HepG2 (cell line): ENCODE data around the gene ZBTB46. TPM values are rescaled to one million over a fixed set of nuclear protein-coding genes. Genes with fewer than 3 reads are reported as not detected.

Source experiments
- ATAC-seq: fragments of 200-7000 bp; cut with Tn5 transposase; 3 replicates; pipeline ENCODE4 v1.9.1; 2020; ENCODE audit warnings: mild to moderate bottlenecking, moderate library complexity
- BruUV-seq: library from RNA; stranded (reverse); fragments of 400-500 nt; replicated peaks from 2 replicates; lab custom pipeline; 2021; lab: Mats Ljungman, UMichigan
- CTCF ChIA-PET: fragments of 300-600 bp; formaldehyde crosslinking; extraction: SDS; loops from one replicate; lab custom pipeline; 2021; ENCODE audit warnings: low total read pairs, inconsistent platforms, low intra/inter-chr PET ratio; lab: Yijun Ruan, JAX
- POLR2A ChIA-PET: fragments of 350-600 bp; sonication (Branson Sonifier 250); formaldehyde crosslinking; loops from one replicate; lab custom pipeline; 2020; ENCODE audit warnings: antibody characterized with exemption, inconsistent platforms; lab: Yijun Ruan, JAX
- DNase-seq: peaks from one replicate; pipeline ENCODE4 v3.0.0-alpha.2; 2015; ENCODE audit warnings: low spot score
- FAIRE-seq: peaks from 3 replicates; lab custom pipeline; 2011; peaks lifted over from hg19 to GRCh38; lab: Jason Lieb, UNC
- H2AFZ ChIP-seq: one replicate; pipeline ENCODE4 v1.6.1; 2011; ENCODE audit warnings: low read length, inconsistent platforms
- H3K27ac ChIP-seq: fragments of 300-600 bp; 3 replicates; pipeline ENCODE4 v1.8.0; 2011; ENCODE audit warnings: mixed run types, mild to moderate bottlenecking, mixed read lengths, low read length, inconsistent platforms; ENCODE audit not compliant: insufficient read depth; ENCODE audit errors: extremely low read length
- H3K27me3 ChIP-seq, 2 experiments: fragments of 200-600 bp in 1 of 2; 2 replicates in 1 of 2; 3 replicates in 1 of 2; pipeline versions ENCODE4 v1.6.0 to v1.8.0; 2011; ENCODE audit warnings: low read length in 2 of 2, mild to moderate bottlenecking in 2 of 2, moderate library complexity in 2 of 2, inconsistent platforms in 1 of 2; ENCODE audit not compliant: insufficient read depth in 2 of 2, control insufficient read depth in 1 of 2
- H3K36me3 ChIP-seq, 2 experiments: fragments of 200-600 bp in 1 of 2; replicated peaks in 1 of 2; 2 replicates in 1 of 2; 3 replicates in 1 of 2; pipeline versions ENCODE4 v1.5.1 to v1.8.0; 2011; ENCODE audit warnings: low read length in 2 of 2, inconsistent platforms in 1 of 2; ENCODE audit not compliant: insufficient read depth in 2 of 2, control insufficient read depth in 1 of 2
- H3K4me1 ChIP-seq: 2 replicates; pipeline ENCODE4 v1.5.1; 2012; ENCODE audit warnings: low read length, inconsistent platforms; ENCODE audit not compliant: insufficient read depth
- H3K4me2 ChIP-seq: 2 replicates; pipeline ENCODE4 v1.6.0; 2011; ENCODE audit warnings: low read depth, low read length, inconsistent platforms
- H3K4me3 ChIP-seq, 3 experiments: fragments of 200-600 bp in 1 of 3; sonication (generic), shearing (Covaris generic) in 1 of 3; replicated peaks in 1 of 3; 2 replicates each; pipeline ENCODE4 v1.5.1; 2011 to 2016; ENCODE audit warnings: low read length in 3 of 3, inconsistent platforms in 2 of 3, low read depth in 2 of 3, mild to moderate bottlenecking in 2 of 3, control low read depth in 1 of 3, mixed read lengths in 1 of 3; ENCODE audit not compliant: insufficient read depth in 1 of 3
- H3K79me2 ChIP-seq: one replicate; pipeline ENCODE4 v1.6.1; 2011; ENCODE audit warnings: low read length, inconsistent platforms; ENCODE audit not compliant: insufficient read depth
- H3K9ac ChIP-seq: 2 replicates; pipeline ENCODE4 v1.6.0; 2011; ENCODE audit warnings: mild to moderate bottlenecking, low read depth, low read length, inconsistent platforms; ENCODE audit not compliant: insufficient read depth
- H3K9me3 ChIP-seq: 2 replicates; pipeline ENCODE4 v1.5.1; 2012; ENCODE audit warnings: mild to moderate bottlenecking, low read length
- H4K20me1 ChIP-seq: 2 replicates; pipeline ENCODE4 v1.6.0; 2011; ENCODE audit warnings: inconsistent platforms, mild to moderate bottlenecking, low read length, moderate library complexity; ENCODE audit not compliant: insufficient read depth
- CREM ChIP-seq, 2 experiments: sonication (generic) in 1 of 2; formaldehyde crosslinking in 1 of 2; IDR thresholded peaks; 2 replicates each; pipeline versions ENCODE4 v1.4.0 to v1.6.1; 2016 to 2020; ENCODE audit warnings: antibody characterized with exemption in 1 of 2, mild to moderate bottlenecking in 1 of 2, missing genetic modification reagents in 1 of 2
- DMAP1 ChIP-seq: IDR thresholded peaks from 2 replicates; pipeline ENCODE4 v1.6.1; 2016
- FOXC1 ChIP-seq: sonication (generic); formaldehyde crosslinking; IDR thresholded peaks from 2 replicates; pipeline ENCODE4 v1.8.0; 2022; ENCODE audit warnings: mild to moderate bottlenecking, missing genetic modification reagents, borderline replicate concordance
- HES4 ChIP-seq: sonication (generic); formaldehyde crosslinking; IDR thresholded peaks from 2 replicates; pipeline ENCODE4 v1.9.0; 2021; ENCODE audit warnings: mild to moderate bottlenecking, missing genetic modification reagents, borderline replicate concordance
- KDM4B ChIP-seq: sonication (generic); formaldehyde crosslinking; IDR thresholded peaks from 2 replicates; pipeline ENCODE4 v1.4.0; 2020; ENCODE audit warnings: missing genetic modification reagents
- SP2 ChIP-seq: sonication (generic); formaldehyde crosslinking; IDR thresholded peaks from 2 replicates; pipeline ENCODE4 v1.5.1; 2020; ENCODE audit warnings: mild to moderate bottlenecking, missing genetic modification reagents
- ZKSCAN1 ChIP-seq: fragments of 150-350 bp; IDR thresholded peaks from 2 replicates; pipeline ENCODE4 v1.6.1; 2014; ENCODE audit warnings: low read length
- ZNF143 ChIP-seq: sonication (generic); formaldehyde crosslinking; IDR thresholded peaks from 2 replicates; pipeline ENCODE4 v1.4.0; 2020; ENCODE audit warnings: missing genetic modification reagents
- ZNF44 ChIP-seq: sonication (generic); formaldehyde crosslinking; IDR thresholded peaks from 2 replicates; pipeline ENCODE4 v1.5.1; 2020; ENCODE audit warnings: mild to moderate bottlenecking, missing genetic modification reagents
- ZNF441 ChIP-seq: sonication (generic); formaldehyde crosslinking; IDR thresholded peaks from 2 replicates; pipeline ENCODE4 v1.7.0; 2021; ENCODE audit warnings: missing genetic modification reagents, borderline replicate concordance
- ZZZ3 ChIP-seq: sonication (generic); formaldehyde crosslinking; IDR thresholded peaks from 2 replicates; pipeline ENCODE4 v1.4.0; 2020; ENCODE audit warnings: missing genetic modification reagents, mild to moderate bottlenecking, borderline replicate concordance
- WGBS: methylation state at CpG from one replicate; pipeline ENCODE4 v1.1.6; 2017; ENCODE audit warnings: low lambda C conversion rate; 5-methylcytosine and 5-hydroxymethylcytosine counted together
- in situ Hi-C: cut with HindIII; loops from 2 replicates; pipeline ENCODE4 v1.10.0; 2017; ENCODE audit warnings: low pct_unique_long_range_greater_than_20kb; ENCODE audit not compliant: extremely low pct_ligation_motif_present
- intact Hi-C: fragments of 100-400 bp; cut with micrococcal nuclease; formaldehyde crosslinking; loops from one replicate; pipeline ENCODE4 v1.10.0; 2022; ENCODE audit not compliant: unreplicated experiment
- polyA plus RNA-seq, 8 experiments: library from polyadenylated mRNA; depleted of rRNA in 3 of 8; stranded (reverse) in 7 of 8; unstranded in 1 of 8; fragments of >200 nt; fragmentation: Illumina TruSeq in 4 of 8; extraction: Trizol in 4 of 8; gene quantifications; 2 replicates each; pipeline versions ENCODE4 v1.2.1 to v1.2.3, GENCODE V29; 2011 to 2016; ENCODE audit warnings: low read depth in 4 of 8, missing spikeins in 1 of 8, mixed read lengths in 1 of 8; ENCODE audit not compliant: insufficient read depth in 1 of 8
- total RNA-seq, 5 experiments: library from RNA; depleted of rRNA; stranded (reverse); fragments of >200 nt; fragmentation: Illumina TruSeq; extraction: Trizol; gene quantifications; 2 replicates each; pipeline ENCODE4 v1.2.3, GENCODE V29; 2016; ENCODE audit warnings: low read depth in 1 of 5
- TF ChIP-seq, protein P1 (sequence below): sonication (generic); formaldehyde crosslinking; IDR thresholded peaks from 2 replicates; pipeline ENCODE4 v1.8.0; 2023; ENCODE audit warnings: mild to moderate bottlenecking, missing genetic modification reagents
- TF ChIP-seq, protein P2 (sequence below): sonication (generic); formaldehyde crosslinking; IDR thresholded peaks from 2 replicates; pipeline ENCODE4 v1.4.0; 2020; ENCODE audit warnings: missing genetic modification reagents
- TF ChIP-seq, protein P3 (sequence below): sonication (generic); formaldehyde crosslinking; IDR thresholded peaks from 2 replicates; pipeline ENCODE4 v1.8.0; 2022; ENCODE audit warnings: missing genetic modification reagents, low read depth, mild to moderate bottlenecking, borderline replicate concordance
- TF ChIP-seq, protein P4 (sequence below): sonication (generic); formaldehyde crosslinking; IDR thresholded peaks from 2 replicates; pipeline ENCODE4 v1.5.0; 2020; ENCODE audit warnings: missing genetic modification reagents
- TF ChIP-seq, protein P5 (sequence below): sonication (generic); formaldehyde crosslinking; IDR thresholded peaks from 2 replicates; pipeline ENCODE4 v1.4.0; 2020; ENCODE audit warnings: missing genetic modification reagents, borderline replicate concordance
- TF ChIP-seq, protein P6 (sequence below): sonication (generic); formaldehyde crosslinking; IDR thresholded peaks from 2 replicates; pipeline ENCODE4 v1.5.1; 2020; ENCODE audit warnings: mild to moderate bottlenecking, moderate library complexity, missing genetic modification reagents

ZBTB46 gene
- total and polyA plus RNA-seq, 2 of the 13 experiments (the other 11 are each of a cell fraction or from before 2014, with no cell fraction given): 1.6 to 13.5 TPM

DNA sequence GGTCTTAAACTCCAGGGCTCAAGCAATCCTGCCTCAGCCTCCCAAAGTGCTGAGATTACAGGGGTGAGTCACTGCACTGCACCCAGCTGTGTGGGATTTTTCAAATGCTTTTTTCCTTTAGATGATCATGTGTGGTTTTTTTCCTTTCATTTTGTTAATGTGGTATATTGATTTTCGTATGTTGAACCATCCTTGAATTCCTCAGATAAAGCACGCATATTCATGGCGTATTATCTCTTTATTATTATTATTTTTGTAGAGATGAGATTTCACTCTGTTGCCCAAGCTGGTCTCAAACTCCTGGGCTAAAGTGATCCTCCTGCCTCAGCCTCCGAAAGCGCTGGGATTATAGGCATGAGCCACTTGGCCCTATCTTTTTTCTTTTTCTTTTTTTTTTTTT, 116.2 kb downstream of the ZBTB46 start:
- POLR2A ChIA-PET: interaction anchor here (0.8 to 1.3 kb wide), 2 partner anchors 23 kb away, joined by 4 read pairs; no protein-coding TSS in a partner anchor
- TF ChIP-seq SP2 (CRISPR knock-in tag) (no peak), DMAP1 (CRISPR knock-in tag) (no peak), CREM (IDR thresholded peaks at IDR 0.05) (no peak), CREM (CRISPR knock-in tag; IDR thresholded peaks at IDR 0.05) (no peak), ZKSCAN1 (no peak), FOXC1 (CRISPR knock-in tag) (no peak), ZNF143 (CRISPR knock-in tag) (no peak), KDM4B (CRISPR knock-in tag) (no peak), HES4 (CRISPR knock-in tag) (no peak), ZZZ3 (no peak), ZNF441 (CRISPR knock-in tag) (no peak), ZNF44 (CRISPR knock-in tag) (no peak)
- TF ChIP-seq, protein P1, sequence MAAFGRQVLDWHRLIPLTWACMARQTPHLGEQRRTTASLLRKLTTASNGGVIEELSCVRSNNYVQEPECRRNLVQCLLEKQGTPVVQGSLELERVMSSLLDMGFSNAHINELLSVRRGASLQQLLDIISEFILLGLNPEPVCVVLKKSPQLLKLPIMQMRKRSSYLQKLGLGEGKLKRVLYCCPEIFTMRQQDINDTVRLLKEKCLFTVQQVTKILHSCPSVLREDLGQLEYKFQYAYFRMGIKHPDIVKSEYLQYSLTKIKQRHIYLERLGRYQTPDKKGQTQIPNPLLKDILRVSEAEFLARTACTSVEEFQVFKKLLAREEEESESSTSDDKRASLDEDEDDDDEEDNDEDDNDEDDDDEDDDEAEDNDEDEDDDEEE: no peak
- TF ChIP-seq, protein P2, sequence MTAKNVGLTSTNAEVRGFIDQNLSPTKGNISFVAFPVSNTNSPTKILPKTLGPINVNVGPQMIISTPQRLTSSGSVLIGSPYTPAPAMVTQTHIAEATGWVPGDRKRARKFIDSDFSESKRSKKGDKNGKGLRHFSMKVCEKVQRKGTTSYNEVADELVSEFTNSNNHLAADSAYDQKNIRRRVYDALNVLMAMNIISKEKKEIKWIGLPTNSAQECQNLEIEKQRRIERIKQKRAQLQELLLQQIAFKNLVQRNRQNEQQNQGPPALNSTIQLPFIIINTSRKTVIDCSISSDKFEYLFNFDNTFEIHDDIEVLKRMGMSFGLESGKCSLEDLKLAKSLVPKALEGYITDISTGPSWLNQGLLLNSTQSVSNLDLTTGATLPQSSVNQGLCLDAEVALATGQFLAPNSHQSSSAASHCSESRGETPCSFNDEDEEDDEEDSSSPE (CRISPR knock-in tag): no peak
- TF ChIP-seq, protein P3, sequence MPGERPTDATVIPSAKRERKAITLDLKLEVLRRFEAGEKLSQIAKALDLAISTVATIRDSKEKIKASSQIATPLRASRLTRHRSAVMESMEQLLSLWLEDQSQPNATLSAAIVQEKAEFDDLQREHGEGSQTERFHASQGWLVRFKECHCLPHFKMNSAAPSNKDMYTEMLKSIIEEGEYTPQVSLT (CRISPR knock-in tag): no peak
- TF ChIP-seq, protein P4, sequence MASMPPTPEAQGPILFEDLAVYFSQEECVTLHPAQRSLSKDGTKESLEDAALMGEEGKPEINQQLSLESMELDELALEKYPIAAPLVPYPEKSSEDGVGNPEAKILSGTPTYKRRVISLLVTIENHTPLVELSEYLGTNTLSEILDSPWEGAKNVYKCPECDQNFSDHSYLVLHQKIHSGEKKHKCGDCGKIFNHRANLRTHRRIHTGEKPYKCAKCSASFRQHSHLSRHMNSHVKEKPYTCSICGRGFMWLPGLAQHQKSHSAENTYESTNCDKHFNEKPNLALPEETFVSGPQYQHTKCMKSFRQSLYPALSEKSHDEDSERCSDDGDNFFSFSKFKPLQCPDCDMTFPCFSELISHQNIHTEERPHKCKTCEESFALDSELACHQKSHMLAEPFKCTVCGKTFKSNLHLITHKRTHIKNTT (CRISPR knock-in tag): no peak
- TF ChIP-seq, protein P5, sequence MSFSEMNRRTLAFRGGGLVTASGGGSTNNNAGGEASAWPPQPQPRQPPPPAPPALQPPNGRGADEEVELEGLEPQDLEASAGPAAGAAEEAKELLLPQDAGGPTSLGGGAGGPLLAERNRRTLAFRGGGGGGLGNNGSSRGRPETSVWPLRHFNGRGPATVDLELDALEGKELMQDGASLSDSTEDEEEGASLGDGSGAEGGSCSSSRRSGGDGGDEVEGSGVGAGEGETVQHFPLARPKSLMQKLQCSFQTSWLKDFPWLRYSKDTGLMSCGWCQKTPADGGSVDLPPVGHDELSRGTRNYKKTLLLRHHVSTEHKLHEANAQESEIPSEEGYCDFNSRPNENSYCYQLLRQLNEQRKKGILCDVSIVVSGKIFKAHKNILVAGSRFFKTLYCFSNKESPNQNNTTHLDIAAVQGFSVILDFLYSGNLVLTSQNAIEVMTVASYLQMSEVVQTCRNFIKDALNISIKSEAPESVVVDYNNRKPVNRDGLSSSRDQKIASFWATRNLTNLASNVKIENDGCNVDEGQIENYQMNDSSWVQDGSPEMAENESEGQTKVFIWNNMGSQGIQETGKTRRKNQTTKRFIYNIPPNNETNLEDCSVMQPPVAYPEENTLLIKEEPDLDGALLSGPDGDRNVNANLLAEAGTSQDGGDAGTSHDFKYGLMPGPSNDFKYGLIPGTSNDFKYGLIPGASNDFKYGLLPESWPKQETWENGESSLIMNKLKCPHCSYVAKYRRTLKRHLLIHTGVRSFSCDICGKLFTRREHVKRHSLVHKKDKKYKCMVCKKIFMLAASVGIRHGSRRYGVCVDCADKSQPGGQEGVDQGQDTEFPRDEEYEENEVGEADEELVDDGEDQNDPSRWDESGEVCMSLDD: no peak
- TF ChIP-seq, protein P6, sequence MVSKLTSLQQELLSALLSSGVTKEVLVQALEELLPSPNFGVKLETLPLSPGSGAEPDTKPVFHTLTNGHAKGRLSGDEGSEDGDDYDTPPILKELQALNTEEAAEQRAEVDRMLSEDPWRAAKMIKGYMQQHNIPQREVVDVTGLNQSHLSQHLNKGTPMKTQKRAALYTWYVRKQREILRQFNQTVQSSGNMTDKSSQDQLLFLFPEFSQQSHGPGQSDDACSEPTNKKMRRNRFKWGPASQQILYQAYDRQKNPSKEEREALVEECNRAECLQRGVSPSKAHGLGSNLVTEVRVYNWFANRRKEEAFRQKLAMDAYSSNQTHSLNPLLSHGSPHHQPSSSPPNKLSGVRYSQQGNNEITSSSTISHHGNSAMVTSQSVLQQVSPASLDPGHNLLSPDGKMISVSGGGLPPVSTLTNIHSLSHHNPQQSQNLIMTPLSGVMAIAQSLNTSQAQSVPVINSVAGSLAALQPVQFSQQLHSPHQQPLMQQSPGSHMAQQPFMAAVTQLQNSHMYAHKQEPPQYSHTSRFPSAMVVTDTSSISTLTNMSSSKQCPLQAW: no peak

More for the DNA sequence above, 116.2 kb downstream of the ZBTB46 start:
- DNase-seq: no peak
- H3K79me2 ChIP-seq: peaks cover 86% of the 10 kb centered on the region
- no peak for FAIRE-seq
- no peaks in the 10 kb centered on the region for H3K27me3 ChIP-seq
- H3K9me3 ChIP-seq: peaks cover 5% of the 10 kb centered on the region; the same call in 1 of the 2 replicates
- H3K4me3 ChIP-seq: no peak overlapping the region
- CTCF ChIA-PET: no interaction called here
- H3K9ac ChIP-seq: no peak overlapping the region
- H2AFZ ChIP-seq: no peak overlapping the region
- ATAC-seq: no peak
- BruUV-seq: no TSS peak
- peaks cover 20% of the 10 kb centered on the region for H3K4me1 ChIP-seq
- WGBS: 98% methylated on average over 5 of the region's 5 CpGs
- no peak overlapping the region for H3K4me2 ChIP-seq
- peaks cover 15 to 67% of the 10 kb centered on the region in 2 experiments; a peak in 4 of 5 replicates for H3K36me3 ChIP-seq
- in situ Hi-C loops (no loop called here), intact Hi-C loops (no loop called here)
- no peak overlapping the region for H3K27ac ChIP-seq
- no peaks in the 10 kb centered on the region for H4K20me1 ChIP-seq
